Measurements from ENCODE around the gene AGXT.

DNA sequence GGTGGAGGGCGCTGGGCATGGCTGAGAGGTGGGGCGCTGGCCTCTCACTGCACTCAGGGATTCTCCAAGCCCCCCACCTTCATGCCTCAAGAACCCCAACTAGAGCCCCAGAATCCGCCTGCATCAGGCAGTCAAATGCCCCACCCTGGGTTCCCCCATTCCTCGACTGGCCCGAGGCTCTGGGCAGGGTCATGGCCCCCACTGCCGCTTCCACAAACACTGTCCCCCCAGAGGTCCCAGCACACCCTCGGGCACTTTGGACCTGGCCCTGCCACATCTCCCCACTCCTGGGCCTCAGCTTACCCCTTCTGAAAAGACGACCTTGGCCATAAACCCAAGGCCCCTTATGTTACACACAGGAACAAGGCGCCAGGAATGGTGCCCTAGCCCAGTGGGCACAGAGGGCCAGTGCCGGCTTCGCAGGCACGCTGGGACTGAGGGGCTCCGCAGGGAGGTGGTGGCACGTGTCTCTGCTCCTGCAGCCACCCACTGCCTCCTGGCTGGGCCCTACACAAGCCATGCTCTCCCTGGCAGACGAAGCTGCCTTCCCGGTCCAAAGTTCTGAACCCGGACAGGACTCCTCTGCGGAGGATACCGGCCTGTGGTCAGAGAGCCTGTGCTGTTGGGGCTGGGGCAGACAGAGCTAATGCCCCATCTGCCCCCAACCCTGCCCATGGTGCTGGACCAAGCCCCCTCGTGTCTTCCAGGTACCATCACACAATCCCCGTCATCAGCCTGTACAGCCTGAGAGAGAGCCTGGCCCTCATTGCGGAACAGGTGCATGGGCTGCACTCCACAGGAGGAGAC is 6.8 kb downstream of the AGXT start:
- no peak for TF ChIP-seq EZH2 (IDR thresholded peaks at IDR 0.05)
- no peak for TF ChIP-seq CTCF (IDR thresholded peaks at IDR 0.05 in 2 of 3, conservative IDR thresholded peaks at IDR 0.05 in 1 of 3; ENCODE audit: borderline replicate concordance in 1 of 3, insufficient read depth in 1 of 3, low read depth in 2 of 3, low read length in 2 of 3)
- TF ChIP-seq POLR2AphosphoS5 (IDR thresholded peaks at IDR 0.05; ENCODE audit: low read depth, low read length) = no peak
- TF ChIP-seq, protein P1, sequence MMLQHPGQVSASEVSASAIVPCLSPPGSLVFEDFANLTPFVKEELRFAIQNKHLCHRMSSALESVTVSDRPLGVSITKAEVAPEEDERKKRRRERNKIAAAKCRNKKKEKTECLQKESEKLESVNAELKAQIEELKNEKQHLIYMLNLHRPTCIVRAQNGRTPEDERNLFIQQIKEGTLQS (IDR thresholded peaks at IDR 0.05) = no peak
- TF ChIP-seq EZH2phosphoT487 (IDR thresholded peaks at IDR 0.05; ENCODE audit: borderline replicate concordance) = no peak
- TF ChIP-seq POLR2A (IDR thresholded peaks at IDR 0.05; ENCODE audit: borderline replicate concordance, extremely low read depth, insufficient read depth, insufficient read length) = no peak
- TF ChIP-seq RAD21 (IDR thresholded peaks at IDR 0.05; ENCODE audit: low read depth) = no peak
- TF ChIP-seq, protein P2, sequence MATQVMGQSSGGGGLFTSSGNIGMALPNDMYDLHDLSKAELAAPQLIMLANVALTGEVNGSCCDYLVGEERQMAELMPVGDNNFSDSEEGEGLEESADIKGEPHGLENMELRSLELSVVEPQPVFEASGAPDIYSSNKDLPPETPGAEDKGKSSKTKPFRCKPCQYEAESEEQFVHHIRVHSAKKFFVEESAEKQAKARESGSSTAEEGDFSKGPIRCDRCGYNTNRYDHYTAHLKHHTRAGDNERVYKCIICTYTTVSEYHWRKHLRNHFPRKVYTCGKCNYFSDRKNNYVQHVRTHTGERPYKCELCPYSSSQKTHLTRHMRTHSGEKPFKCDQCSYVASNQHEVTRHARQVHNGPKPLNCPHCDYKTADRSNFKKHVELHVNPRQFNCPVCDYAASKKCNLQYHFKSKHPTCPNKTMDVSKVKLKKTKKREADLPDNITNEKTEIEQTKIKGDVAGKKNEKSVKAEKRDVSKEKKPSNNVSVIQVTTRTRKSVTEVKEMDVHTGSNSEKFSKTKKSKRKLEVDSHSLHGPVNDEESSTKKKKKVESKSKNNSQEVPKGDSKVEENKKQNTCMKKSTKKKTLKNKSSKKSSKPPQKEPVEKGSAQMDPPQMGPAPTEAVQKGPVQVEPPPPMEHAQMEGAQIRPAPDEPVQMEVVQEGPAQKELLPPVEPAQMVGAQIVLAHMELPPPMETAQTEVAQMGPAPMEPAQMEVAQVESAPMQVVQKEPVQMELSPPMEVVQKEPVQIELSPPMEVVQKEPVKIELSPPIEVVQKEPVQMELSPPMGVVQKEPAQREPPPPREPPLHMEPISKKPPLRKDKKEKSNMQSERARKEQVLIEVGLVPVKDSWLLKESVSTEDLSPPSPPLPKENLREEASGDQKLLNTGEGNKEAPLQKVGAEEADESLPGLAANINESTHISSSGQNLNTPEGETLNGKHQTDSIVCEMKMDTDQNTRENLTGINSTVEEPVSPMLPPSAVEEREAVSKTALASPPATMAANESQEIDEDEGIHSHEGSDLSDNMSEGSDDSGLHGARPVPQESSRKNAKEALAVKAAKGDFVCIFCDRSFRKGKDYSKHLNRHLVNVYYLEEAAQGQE (IDR thresholded peaks at IDR 0.05; ENCODE audit: low read depth) = no peak
- no peak for TF ChIP-seq SP1 (IDR thresholded peaks at IDR 0.05; ENCODE audit: low read depth)
- TF ChIP-seq ZFX (IDR thresholded peaks at IDR 0.05) = no peak
- TF ChIP-seq, protein P3, sequence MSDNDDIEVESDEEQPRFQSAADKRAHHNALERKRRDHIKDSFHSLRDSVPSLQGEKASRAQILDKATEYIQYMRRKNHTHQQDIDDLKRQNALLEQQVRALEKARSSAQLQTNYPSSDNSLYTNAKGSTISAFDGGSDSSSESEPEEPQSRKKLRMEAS (IDR thresholded peaks at IDR 0.05) = no peak
- TF ChIP-seq EGR1 (IDR thresholded peaks at IDR 0.05; ENCODE audit: low read depth) = no peak
- no peak for TF ChIP-seq ZNF274 (IDR thresholded peaks at IDR 0.05; ENCODE audit: low read depth, low read length)
- TF ChIP-seq JUND (IDR thresholded peaks at IDR 0.05) = no peak
